GM18499 (cell line): ENCODE data around the gene PTPN21.
"Not testable (repeated sequence)": the region's sequence is repeated elsewhere in the genome, so short reads cannot be mapped to it uniquely, and the experiment has no call there.

Experiments used
- ATAC-seq: cut with Tn5 transposase; IDR thresholded peaks from one replicate; pipeline ENCODE4 v1.9.1; 2021; ENCODE audit warnings: moderate number of reproducible peaks; ENCODE audit not compliant: insufficient read depth, unreplicated experiment

Gene PTPN21

DNA sequence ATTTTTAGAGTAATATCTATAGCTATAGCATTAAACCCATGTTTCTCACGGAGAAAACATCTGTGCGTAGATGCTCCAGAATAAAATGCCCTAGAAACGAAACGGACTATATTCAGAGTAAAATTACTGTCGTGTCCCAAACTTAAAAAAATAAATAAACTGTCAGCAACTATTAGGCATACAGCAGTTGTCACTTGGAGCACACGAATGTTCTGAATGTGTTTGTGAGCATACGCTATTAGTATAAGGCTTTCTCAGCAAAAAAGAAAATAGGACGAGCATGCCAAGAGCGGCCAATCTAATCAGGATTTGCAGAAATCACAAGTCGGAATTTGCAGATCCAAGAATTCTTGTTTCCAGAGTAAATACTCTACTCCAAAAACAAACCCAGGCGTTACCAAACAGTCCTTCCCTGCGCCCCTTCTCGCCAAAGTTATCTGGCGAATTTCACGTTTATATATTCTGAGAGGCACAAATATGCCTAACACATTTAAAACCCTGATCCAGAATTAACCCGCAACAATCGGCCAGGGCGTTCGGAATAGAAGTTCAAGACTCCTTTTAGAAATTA lies 836 bp downstream of the PTPN21 start:
- no peak for ATAC-seq

GRCh38 chr14:88552876-88553275 lies 1.9 kb downstream of the PTPN21 start:
- no peak for ATAC-seq

- ATAC-seq, result no peak
These were observed 2.8 kb downstream of the PTPN21 start for GRCh38 chr14:88551980-88552431.

GRCh38 chr14:88551094-88551870 lies 3.5 kb downstream of the PTPN21 start:
- no peak for ATAC-seq

DNA sequence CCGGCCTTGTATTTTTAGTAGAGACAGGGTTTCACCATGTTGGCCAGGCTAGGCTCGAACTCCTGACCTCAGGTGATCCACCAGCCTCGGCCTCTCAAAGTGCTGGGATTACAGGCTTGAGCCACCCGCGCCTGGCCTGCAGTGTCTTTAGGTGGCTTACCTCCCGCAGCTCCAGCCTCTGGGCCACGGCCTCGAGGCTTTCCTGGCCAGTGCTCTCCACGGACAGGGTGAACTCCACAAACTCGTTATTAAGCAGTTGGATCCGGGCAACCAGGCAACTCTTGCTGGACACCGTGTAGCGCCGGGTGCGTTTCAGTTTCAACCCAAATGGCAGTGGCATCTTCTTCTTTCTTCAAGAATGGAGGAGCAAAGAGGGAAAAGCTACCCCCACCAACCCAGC lies 4.7 kb downstream of the PTPN21 start:
- ATAC-seq, result no peak

DNA sequence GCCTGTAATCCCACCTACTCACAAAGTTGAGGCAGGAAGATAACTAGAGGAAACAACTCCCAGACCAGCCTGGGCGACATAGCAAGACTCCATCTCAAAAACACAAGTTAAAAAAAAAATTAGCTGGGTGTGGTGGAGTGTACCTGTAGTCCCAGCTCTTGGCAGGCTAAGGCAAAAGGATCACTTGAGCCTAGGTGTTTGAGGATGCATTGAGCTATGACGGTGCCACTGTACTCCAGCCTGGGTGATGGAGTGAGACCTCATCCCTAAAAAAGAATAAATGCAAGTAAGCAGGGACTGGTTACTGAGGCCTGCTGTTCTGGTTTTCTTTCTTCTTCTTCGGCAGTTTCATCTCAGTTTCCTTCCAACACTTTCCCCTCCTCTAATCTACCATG lies 7.4 kb downstream of the PTPN21 start:
- ATAC-seq, result no peak

GRCh38 chr14:88546621-88547385 lies 8.0 kb downstream of the PTPN21 start:
- ATAC-seq, result no peak

DNA sequence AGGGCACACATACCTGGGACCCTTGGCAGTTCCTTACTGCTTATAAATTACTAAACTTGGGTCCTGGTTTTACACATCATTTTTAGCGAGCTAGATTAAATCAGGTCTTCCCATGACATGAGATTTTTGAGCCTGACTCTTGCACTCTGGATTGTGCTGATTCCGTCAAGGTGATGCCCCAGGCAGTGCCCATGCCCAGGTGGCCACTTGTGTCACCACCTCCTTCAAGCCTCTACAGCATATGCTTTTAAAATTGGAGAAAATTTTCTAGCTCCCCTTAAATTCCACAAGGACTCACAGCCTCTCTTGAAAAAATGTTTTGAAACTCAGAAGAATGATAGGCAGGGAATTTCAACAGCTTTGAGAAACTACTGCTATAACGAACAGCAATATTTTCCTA lies 9.6 kb downstream of the PTPN21 start:
- no peak for ATAC-seq

DNA sequence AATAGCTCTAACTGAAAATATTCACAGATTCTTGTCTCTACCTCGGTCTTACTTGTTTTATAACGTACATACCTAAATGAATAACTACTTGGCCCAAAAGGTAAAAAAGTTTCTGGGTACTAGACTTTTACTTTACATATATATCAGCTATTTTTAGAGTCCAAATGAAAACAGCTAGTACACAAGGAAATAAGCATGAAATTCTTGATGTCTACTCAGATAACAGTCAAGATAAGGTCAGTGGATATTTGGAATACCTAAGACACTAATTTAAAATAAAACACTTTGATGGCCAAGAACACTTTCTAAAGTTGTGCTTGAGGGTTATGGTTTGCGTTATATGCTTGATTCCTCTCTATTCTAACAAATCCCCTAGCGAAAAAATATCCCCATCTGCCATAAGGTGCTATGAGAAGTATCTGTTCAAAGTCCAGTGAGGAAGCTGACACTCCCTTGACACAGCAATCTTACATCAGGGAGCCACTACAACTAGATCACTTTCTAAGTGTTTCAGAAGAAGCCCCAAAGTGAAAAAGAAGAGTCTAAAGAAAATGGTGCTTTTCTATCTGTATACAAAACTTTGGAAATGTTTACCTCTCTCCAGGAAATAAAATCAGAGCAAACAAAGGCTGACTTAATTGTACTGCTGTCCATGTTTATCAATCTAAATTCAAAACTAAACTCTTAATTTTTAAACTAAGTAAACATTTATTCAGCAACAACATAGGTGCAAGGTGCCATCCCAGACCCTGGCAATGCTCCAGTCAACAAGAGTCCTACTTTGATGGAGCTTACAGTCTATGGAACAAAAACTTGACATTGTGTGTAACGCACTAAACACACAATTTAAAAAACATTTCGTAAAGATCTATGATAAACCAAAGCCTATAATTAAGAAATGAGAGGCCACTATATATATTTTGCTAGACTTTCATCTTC lies 11.7 kb downstream of the PTPN21 start:
- no peak for ATAC-seq

- no peak for ATAC-seq
These were observed 13.5 kb downstream of the PTPN21 start for GRCh38 chr14:88541324-88541723.

DNA sequence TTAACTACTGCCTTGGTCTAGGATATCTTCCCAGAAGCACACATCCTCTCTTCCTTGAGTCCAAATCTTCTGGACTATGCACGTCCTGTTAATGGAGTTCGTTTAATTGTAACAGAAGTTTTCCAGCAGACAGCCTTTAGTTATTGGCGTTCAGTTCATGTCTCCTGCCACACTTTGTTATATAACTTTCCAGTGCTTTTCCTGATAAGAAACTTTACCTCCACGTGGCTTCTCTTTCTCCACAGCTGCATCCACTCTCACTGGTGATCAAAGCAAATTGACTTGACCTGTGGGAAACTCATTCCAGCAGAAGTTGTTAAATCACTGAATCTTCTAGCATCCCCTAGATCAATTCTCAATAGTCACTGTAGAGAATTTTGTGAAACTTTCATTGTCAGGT lies 19.0 kb downstream of the PTPN21 start:
- no peak for ATAC-seq

DNA sequence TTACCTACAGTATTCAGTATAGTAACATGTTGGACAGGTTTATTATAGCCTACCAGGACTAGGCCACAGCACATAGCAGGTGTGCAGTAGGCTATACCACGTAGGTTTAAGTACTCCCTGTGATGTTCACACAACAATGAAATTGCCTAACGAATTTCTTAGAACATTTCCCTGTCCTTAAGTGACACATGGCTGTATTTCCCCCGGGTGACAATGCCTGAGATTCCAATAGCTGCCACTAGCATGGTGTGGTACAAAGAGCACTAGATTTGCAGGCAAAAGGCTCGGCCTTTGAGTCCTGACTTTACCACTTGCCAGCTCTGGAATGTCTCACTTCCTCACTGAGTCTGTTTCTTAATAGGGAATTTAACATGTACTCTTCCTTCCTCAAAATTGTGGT lies 19.7 kb downstream of the PTPN21 start:
- ATAC-seq, result no peak

DNA sequence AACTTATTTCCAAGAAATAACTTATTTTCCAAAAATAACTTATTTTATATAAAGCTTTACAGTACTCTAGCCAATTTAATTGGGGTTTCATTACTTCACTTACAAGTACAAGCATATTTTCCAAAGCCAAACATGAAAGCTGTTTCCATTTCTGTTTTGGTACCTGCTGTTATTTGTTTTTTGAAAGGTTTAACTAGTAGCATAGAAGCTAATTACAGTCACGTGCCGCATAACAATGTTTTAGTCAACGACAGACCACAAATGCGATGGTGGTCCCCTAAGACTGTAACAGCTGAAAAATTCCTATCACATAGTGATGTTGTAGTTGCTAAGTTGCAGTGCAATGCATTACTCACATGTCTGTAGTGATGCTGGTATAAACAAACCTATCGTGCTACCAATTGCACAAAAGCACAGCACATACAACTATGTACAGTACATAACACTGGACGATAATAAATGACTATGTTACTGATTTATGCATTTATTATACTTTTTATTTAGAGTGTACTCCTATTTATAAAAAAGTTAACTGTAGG lies 21.7 kb downstream of the PTPN21 start:
- ATAC-seq, result no peak

DNA sequence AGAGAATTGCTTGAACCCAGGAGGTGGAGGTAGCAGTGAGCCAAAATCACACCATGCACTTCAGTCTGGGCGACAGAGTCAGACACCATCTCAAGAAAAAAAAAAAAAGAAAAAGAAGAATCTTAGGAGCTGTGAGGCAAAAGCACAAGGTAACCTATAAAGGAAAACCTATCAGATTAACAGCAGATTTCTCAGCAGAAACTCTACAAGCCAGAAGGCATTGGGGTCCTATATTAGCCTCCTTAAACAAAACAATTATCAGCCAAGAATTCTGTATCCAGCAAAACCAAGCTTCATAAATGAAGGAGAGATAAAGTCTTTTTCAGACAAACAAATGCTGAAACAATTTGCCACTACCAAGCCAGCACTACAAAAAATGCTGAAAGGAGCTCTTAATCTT lies 24.9 kb downstream of the PTPN21 start:
- ATAC-seq, result not testable (repeated sequence)

- no peak for ATAC-seq
These were observed 32.4 kb downstream of the PTPN21 start for GRCh38 chr14:88522393-88522792.

DNA sequence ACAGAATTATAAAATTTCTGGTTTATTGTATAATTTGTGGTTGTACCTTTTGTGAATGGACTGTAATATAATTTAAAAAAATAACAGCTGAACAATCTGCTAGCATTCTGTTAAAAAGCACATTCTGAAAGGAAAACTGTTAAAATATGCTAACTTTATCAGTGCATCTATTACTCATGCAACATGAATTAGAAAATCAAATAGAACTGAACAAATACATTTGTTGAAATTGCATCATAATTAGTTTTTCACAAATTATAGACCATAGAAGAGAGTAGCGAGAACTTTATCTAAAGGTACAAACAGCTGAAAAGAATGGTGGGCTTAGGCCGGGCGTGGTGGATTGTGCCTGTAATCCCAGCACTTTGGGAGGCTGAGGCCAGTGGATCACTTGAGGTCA lies 33.0 kb downstream of the PTPN21 start:
- ATAC-seq, result no peak

DNA sequence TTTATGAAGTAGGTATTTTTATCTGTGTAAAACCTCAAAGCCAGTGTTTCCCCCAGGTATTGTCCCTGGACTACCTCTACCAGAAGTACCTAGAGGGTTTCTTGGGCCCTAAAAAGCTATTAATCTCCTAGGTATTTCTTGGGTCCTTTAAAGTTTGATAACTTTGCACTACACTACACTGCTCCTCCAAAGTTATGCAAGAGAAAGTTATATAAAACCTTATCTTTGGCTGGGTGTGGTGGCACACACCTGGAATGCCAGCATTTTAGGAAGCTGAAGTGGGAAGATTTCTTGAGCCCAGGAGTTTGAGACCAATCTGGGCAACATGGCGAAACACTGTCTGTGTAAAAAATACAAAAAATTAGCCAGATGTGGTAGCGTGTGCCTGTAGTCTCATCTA lies 34.9 kb downstream of the PTPN21 start:
- no peak for ATAC-seq

DNA sequence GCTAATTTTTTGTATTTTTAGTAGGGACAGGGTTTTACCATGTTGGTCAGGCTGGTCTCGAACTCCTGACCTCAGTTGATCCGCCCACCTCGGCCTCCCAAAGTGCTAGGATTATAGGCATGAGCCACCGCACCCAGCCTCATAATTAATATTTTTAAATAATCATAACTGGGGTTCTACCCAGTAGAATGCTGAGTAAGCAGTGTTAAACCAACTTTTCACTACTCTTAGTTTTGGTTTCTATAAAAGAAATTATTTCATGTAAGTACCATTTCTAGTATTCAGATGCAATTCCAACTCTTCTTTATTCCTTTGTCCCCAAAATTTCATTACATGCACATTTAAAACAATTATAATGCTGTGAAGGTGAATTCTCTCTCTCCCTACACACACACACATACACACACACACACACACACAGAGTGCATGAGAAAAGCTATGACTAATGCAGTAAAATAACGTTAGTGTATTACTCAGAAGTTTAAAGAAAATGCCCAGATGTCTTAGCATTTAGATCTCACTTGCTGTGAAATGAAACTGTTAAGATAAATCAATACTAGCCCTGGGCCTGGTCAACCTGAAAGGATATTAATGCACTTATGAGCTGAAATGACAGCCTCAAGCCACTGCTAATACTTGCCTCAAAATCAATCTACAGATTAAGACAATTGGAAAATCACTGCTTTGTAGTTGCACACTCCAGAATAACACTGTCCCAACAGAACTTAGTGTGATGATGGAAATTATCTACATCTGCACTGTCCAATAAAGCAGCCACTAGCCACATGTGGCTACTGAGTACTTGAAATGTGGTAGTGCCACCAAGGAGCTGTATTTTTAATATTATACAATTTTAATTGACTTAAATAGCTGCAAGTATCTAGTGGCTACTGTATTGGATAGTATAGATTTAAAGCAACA lies 36.0 kb downstream of the PTPN21 start:
- no peak for ATAC-seq

- no peak for ATAC-seq
These were observed 37.9 kb downstream of the PTPN21 start for GRCh38 chr14:88516861-88517357.
